ENCODE measurements around the gene C16orf86.
"Not testable (repeated sequence)": the region's sequence is repeated elsewhere in the genome, so short reads cannot be mapped to it uniquely, and the experiment has no call there.

- TF ChIP-seq TEAD4 (IDR thresholded peaks at IDR 0.05; ENCODE audit: low read depth, low read length); SP1 (IDR thresholded peaks at IDR 0.05; ENCODE audit: low read depth, low read length); EP300 (IDR thresholded peaks at IDR 0.05; ENCODE audit: borderline replicate concordance in 1 of 2, low read depth in 2 of 2, low read length in 2 of 2); GABPA (IDR thresholded peaks at IDR 0.05; ENCODE audit: borderline replicate concordance, insufficient read depth, low read length); ASH2L (IDR thresholded peaks at IDR 0.05; ENCODE audit: low read length); RBBP5 (IDR thresholded peaks at IDR 0.05; ENCODE audit: borderline replicate concordance, low read depth, low read length); TBP (IDR thresholded peaks at IDR 0.05; ENCODE audit: low read depth, low read length); SP2 (IDR thresholded peaks at IDR 0.05; ENCODE audit: low read length); NRF1 (IDR thresholded peaks at IDR 0.05; ENCODE audit: low read depth, low read length); ATF2 (IDR thresholded peaks at IDR 0.05; ENCODE audit: low read length); SRF (IDR thresholded peaks at IDR 0.05; ENCODE audit: low read depth, low read length); POLR2A (IDR thresholded peaks at IDR 0.05; ENCODE audit: control extremely low read depth in 1 of 2, low read depth in 2 of 2, low read length in 2 of 2); CTCF (IDR thresholded peaks at IDR 0.05; ENCODE audit: control extremely low read depth in 1 of 3, insufficient read depth in 1 of 3, low read depth in 1 of 3, low read length in 3 of 3): not testable (repeated sequence)
Observed at GRCh38 chr16:67693517-67694285, 27.1 kb downstream of the C16orf86 start.

Data from H1 (cell line).